ENCODE data around the gene SMLR1.
A peak's percentile ranks its signal among the peaks of the same experiment; 100 is the strongest.

The SMLR1 gene

DNA sequence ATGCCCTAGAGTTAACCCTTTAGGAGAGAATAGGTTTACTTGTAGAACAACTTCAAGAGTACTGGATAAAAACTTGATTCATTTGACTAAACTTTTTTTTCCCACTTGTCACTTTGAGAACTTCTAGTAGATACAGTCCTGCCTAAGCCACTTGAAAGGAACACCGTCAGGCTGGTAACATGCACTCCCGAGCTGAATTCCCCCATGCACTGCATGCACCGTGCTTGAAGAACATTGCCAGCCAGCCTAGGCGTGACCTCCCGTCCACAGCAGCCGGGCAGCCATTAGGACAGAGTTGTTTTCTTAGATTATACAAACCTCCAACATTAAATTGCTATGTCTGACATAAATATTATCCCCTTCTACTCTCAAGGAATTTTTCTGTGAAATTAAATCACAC, 52.6 kb downstream of the SMLR1 start:
- DNase-seq (ENCODE audit: low spot score) (no peak), ATAC-seq (ENCODE audit: low read depth) (no peak)
- Histone ChIP-seq H3K27ac (ENCODE audit: poor library complexity, severe bottlenecking) (no peak overlapping the region), H3K4me3 (ENCODE audit: severe bottlenecking) (no peak overlapping the region), H3K27me3 (ENCODE audit: insufficient read depth, poor library complexity, severe bottlenecking) (no peaks in the 10 kb centered on the region), H3K9me3 (ENCODE audit: severe bottlenecking) (no peaks in the 10 kb centered on the region), H3K4me1 (ENCODE audit: insufficient read depth, poor library complexity, severe bottlenecking) (no peaks in the 10 kb centered on the region), H3K36me3 (ENCODE audit: low read depth) (peaks cover 12% of the 10 kb centered on the region)
- no peak for TF ChIP-seq CTCF (IDR thresholded peaks at IDR 0.05; ENCODE audit: poor library complexity, severe bottlenecking)

GRCh38 chr6:130882370-130882769, 55.2 kb downstream of the SMLR1 start:
- DNase-seq (ENCODE audit: low spot score) (no peak), ATAC-seq (ENCODE audit: low read depth) (no peak)
- Histone ChIP-seq H3K27ac (ENCODE audit: poor library complexity, severe bottlenecking) (no peak overlapping the region), H3K27me3 (ENCODE audit: insufficient read depth, poor library complexity, severe bottlenecking) (no peaks in the 10 kb centered on the region), H3K4me1 (ENCODE audit: insufficient read depth, poor library complexity, severe bottlenecking) (no peaks in the 10 kb centered on the region), H3K9me3 (ENCODE audit: severe bottlenecking) (no peaks in the 10 kb centered on the region), H3K36me3 (ENCODE audit: low read depth) (peaks cover 15% of the 10 kb centered on the region), H3K4me3 (ENCODE audit: severe bottlenecking) (no peak overlapping the region)
- TF ChIP-seq CTCF (IDR thresholded peaks at IDR 0.05; ENCODE audit: poor library complexity, severe bottlenecking) = no peak

DNA sequence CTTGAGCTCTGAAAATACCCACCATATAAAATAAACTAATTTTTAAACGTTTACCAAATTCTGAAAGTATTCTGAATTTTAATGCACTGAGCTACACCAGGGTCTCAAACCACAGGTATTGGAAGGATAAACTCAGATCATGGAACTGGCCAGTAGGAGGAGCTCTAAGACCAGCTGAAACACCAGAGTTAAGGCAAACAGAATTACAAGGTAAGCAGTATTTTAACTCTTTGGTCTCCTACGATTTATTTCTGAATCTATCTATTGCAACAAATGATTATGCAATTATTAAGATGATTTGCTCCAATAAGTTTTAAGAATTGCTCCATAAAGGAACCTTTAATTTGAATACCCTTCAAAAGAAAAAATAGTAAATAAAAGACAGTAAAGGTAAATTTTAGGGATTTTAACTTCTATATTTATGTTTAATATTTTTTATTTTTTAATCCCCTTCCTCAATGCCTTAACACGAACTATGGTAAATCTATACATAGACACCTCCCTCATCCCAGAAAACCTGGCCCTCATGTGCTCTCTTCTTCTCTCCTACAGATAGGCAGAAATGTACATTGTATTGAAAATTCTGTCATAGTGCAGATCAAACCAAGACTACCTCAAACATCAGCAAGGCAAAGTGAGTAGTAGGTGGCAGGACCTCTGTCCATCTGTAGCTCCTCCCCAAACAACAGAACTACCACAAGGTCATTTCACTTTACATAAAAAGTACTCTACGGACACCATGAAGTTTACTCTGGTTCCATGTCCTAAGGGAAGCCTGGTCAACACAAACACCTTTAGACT, 58.4 kb downstream of the SMLR1 start:
- Histone ChIP-seq H3K4me3 (ENCODE audit: severe bottlenecking) (no peak overlapping the region), H3K27me3 (ENCODE audit: insufficient read depth, poor library complexity, severe bottlenecking) (no peaks in the 10 kb centered on the region), H3K27ac (ENCODE audit: poor library complexity, severe bottlenecking) (no peak overlapping the region), H3K36me3 (ENCODE audit: low read depth) (peaks cover 25% of the 10 kb centered on the region), H3K9me3 (ENCODE audit: severe bottlenecking) (no peaks in the 10 kb centered on the region), H3K4me1 (ENCODE audit: insufficient read depth, poor library complexity, severe bottlenecking) (no peaks in the 10 kb centered on the region)
- peak; percentile 94 for TF ChIP-seq CTCF (IDR thresholded peaks at IDR 0.05; ENCODE audit: poor library complexity, severe bottlenecking)
- DNase-seq (ENCODE audit: low spot score) (no peak), ATAC-seq (ENCODE audit: low read depth) (peak; percentile 90)
